ENCODE results near the gene TYROBP.

TYROBP gene

GRCh38 chr19:35898499-35898809 lies 9.6 kb downstream of the TYROBP start:
- Histone ChIP-seq H2AFZ (ENCODE audit: low read length) (no peak overlapping the region), H3K9ac (ENCODE audit: low read length) (peak overlapping the region; percentile 90; the same call in 1 of the 2 replicates)

GRCh38 chr19:35897706-35898451 lies 10.2 kb downstream of the TYROBP start:
- H3K27me3 ChIP-seq (replicated peaks; ENCODE audit: insufficient read depth, low read length) = 0 out of 2 replicates have a peak, but pooled peaks cover 5% of the 10 kb centered on the region
- no peak overlapping the region for H2AFZ ChIP-seq (ENCODE audit: low read length)
- no peak for DNase-seq
- H3K4me2 ChIP-seq (ENCODE audit: low read depth, low read length) = no peak overlapping the region
- no peaks in the 10 kb centered on the region for H3K9me3 ChIP-seq (replicated peaks; ENCODE audit: insufficient read depth, low read length)
- TF ChIP-seq CTCF (IDR thresholded peaks at IDR 0.05; ENCODE audit: low read length) = no peak
- TF ChIP-seq EZH2 (optimal IDR thresholded peaks at IDR 0.05; ENCODE audit: low read depth, low read length) = no peak
- TF ChIP-seq EZH2phosphoT487 (IDR thresholded peaks at IDR 0.05; ENCODE audit: low read length) = no peak
- no peaks in the 10 kb centered on the region for H4K20me1 ChIP-seq (ENCODE audit: insufficient read depth, low read length)
- peaks cover 9% of the 10 kb centered on the region; the same call in 1 of the 2 replicates for H3F3A ChIP-seq (ENCODE audit: insufficient read depth, low read length)
- H3K4me3 ChIP-seq (ENCODE audit: low read length) = no peak overlapping the region
- H3K36me3 ChIP-seq (replicated peaks; ENCODE audit: insufficient read depth, low read length) = no peaks in the 10 kb centered on the region
- H3K79me2 ChIP-seq (ENCODE audit: low read length) = peaks cover 9% of the 10 kb centered on the region; the same call in 1 of the 2 replicates
- H3K27ac ChIP-seq (ENCODE audit: low read length) = no peak overlapping the region
- H3K4me1 ChIP-seq (ENCODE audit: low read length) = peaks cover 5% of the 10 kb centered on the region; the same call in 1 of the 2 replicates
- H3K9ac ChIP-seq (ENCODE audit: low read length) = no peak overlapping the region
- no peaks in the 10 kb centered on the region for H3K9me2 ChIP-seq (replicated peaks; ENCODE audit: insufficient read depth, low read length)

More at GRCh38 chr19:35898499-35898809, 9.6 kb downstream of the TYROBP start:
- Histone ChIP-seq H3K4me3 (ENCODE audit: low read length) (peak overlapping the region; percentile 89), H3K4me2 (ENCODE audit: low read depth, low read length) (peak overlapping the region; percentile 83), H3K27ac (ENCODE audit: low read length) (no peak overlapping the region), H3K9me3 (replicated peaks; ENCODE audit: insufficient read depth, low read length) (no peaks in the 10 kb centered on the region), H3K9me2 (replicated peaks; ENCODE audit: insufficient read depth, low read length) (no peaks in the 10 kb centered on the region), H3K36me3 (replicated peaks; ENCODE audit: insufficient read depth, low read length) (no peaks in the 10 kb centered on the region), H4K20me1 (ENCODE audit: insufficient read depth, low read length) (no peaks in the 10 kb centered on the region), H3K27me3 (replicated peaks; ENCODE audit: insufficient read depth, low read length) (0 out of 2 replicates have a peak, but pooled peaks cover 5% of the 10 kb centered on the region), H3K4me1 (ENCODE audit: low read length) (peaks cover 8% of the 10 kb centered on the region), H3K79me2 (ENCODE audit: low read length) (peaks cover 9% of the 10 kb centered on the region; the same call in 1 of the 2 replicates), H3F3A (ENCODE audit: insufficient read depth, low read length) (peaks cover 9% of the 10 kb centered on the region; the same call in 1 of the 2 replicates)
- DNase-seq = no peak
- TF ChIP-seq CTCF (IDR thresholded peaks at IDR 0.05; ENCODE audit: low read length) (no peak), EZH2 (optimal IDR thresholded peaks at IDR 0.05; ENCODE audit: low read depth, low read length) (no peak), EZH2phosphoT487 (IDR thresholded peaks at IDR 0.05; ENCODE audit: low read length) (no peak)

GRCh38 chr19:35896643-35897040 lies 11.5 kb downstream of the TYROBP start:
- Histone ChIP-seq H4K20me1 (ENCODE audit: insufficient read depth, low read length) (no peaks in the 10 kb centered on the region), H3K79me2 (ENCODE audit: low read length) (peaks cover 9% of the 10 kb centered on the region; the same call in 1 of the 2 replicates), H3K27ac (ENCODE audit: low read length) (no peak overlapping the region), H3K36me3 (replicated peaks; ENCODE audit: insufficient read depth, low read length) (no peaks in the 10 kb centered on the region), H3K4me2 (ENCODE audit: low read depth, low read length) (no peak overlapping the region), H3K27me3 (replicated peaks; ENCODE audit: insufficient read depth, low read length) (no peaks in the 10 kb centered on the region), H3K9ac (ENCODE audit: low read length) (no peak overlapping the region), H3K9me3 (replicated peaks; ENCODE audit: insufficient read depth, low read length) (no peaks in the 10 kb centered on the region), H3F3A (ENCODE audit: insufficient read depth, low read length) (peaks cover 9% of the 10 kb centered on the region; the same call in 1 of the 2 replicates), H3K9me2 (replicated peaks; ENCODE audit: insufficient read depth, low read length) (no peaks in the 10 kb centered on the region), H3K4me3 (ENCODE audit: low read length) (no peak overlapping the region), H3K4me1 (ENCODE audit: low read length) (peaks cover 5% of the 10 kb centered on the region; the same call in 1 of the 2 replicates), H2AFZ (ENCODE audit: low read length) (no peak overlapping the region)
- TF ChIP-seq EZH2 (optimal IDR thresholded peaks at IDR 0.05; ENCODE audit: low read depth, low read length) (no peak), CTCF (IDR thresholded peaks at IDR 0.05; ENCODE audit: low read length) (no peak), EZH2phosphoT487 (IDR thresholded peaks at IDR 0.05; ENCODE audit: low read length) (no peak)
- DNase-seq = no peak

Data from MM.1S (cell line).